Body of pancreas (tissue), 4 donors: Measurements from ENCODE around the gene ABTB1.

Experiments
- POLR2A ChIP-seq, 3 donors: fragments of 450-650 bp; IDR thresholded peaks; one replicate each; pipeline ENCODE4 v1.6.1; 2016; ENCODE audit warnings: antibody characterized with exemption in 3 of 3, mild to moderate bottlenecking in 2 of 3
- TF ChIP-seq, protein P1 (sequence below), 7 experiments: fragments of 450-650 bp in 4 of 7; fragments of 200-600 bp in 3 of 7; sonication (generic) in 3 of 7; IDR thresholded peaks; one replicate each; pipeline ENCODE4 v1.5.1; 2016 to 2019; ENCODE audit warnings: antibody characterized with exemption in 7 of 7

DNA sequence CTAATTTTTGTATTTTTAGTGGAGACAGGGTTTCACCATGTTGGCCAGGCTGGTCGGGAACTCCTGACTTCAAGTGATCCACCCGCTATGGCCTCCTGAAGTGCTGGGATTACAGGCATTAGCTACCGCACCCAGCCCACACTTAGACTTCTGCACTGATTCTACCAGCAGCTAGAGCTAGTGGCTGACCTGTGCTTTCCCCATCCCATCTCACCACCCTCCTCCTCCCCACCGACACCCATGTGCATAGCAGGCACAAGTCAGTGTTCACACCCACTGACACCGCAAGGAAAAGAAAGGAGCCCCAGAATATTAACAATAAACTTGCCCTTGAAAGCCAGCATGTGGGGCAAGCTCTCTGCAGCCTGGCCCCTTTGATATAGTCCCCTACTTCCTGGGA, 11.2 kb upstream of the ABTB1 start:
- TF ChIP-seq, protein P1, sequence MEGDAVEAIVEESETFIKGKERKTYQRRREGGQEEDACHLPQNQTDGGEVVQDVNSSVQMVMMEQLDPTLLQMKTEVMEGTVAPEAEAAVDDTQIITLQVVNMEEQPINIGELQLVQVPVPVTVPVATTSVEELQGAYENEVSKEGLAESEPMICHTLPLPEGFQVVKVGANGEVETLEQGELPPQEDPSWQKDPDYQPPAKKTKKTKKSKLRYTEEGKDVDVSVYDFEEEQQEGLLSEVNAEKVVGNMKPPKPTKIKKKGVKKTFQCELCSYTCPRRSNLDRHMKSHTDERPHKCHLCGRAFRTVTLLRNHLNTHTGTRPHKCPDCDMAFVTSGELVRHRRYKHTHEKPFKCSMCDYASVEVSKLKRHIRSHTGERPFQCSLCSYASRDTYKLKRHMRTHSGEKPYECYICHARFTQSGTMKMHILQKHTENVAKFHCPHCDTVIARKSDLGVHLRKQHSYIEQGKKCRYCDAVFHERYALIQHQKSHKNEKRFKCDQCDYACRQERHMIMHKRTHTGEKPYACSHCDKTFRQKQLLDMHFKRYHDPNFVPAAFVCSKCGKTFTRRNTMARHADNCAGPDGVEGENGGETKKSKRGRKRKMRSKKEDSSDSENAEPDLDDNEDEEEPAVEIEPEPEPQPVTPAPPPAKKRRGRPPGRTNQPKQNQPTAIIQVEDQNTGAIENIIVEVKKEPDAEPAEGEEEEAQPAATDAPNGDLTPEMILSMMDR (IDR thresholded peaks at IDR 0.05) = no peak
- no peak for TF ChIP-seq POLR2A (IDR thresholded peaks at IDR 0.05)
